ENCODE results near the gene SLAMF1.
"Not testable (repeated sequence)": the region's sequence is repeated elsewhere in the genome, so short reads cannot be mapped to it uniquely, and the experiment has no call there.

The SLAMF1 gene

GRCh38 chr1:160567341-160567740 is 79.5 kb downstream of the SLAMF1 start:
- no peak overlapping the region for H3K9ac ChIP-seq (ENCODE audit: low read length)
- no peak overlapping the region for H3K4me3 ChIP-seq (ENCODE audit: insufficient read depth in 1 of 2, low read depth in 1 of 2, low read length in 2 of 2)
- H2BK5ac ChIP-seq (ENCODE audit: low read depth, low read length, poor library complexity, severe bottlenecking), result no peak overlapping the region
- H2AFZ ChIP-seq (ENCODE audit: low read depth, low read length), result no peak overlapping the region
- H3K27me3 ChIP-seq (ENCODE audit: control insufficient read depth in 1 of 2, insufficient read depth in 1 of 2, low read length in 2 of 2), result no peaks in the 10 kb centered on the region
- no peak overlapping the region for H3K4me2 ChIP-seq (ENCODE audit: low read length, poor library complexity, severe bottlenecking)
- no peaks in the 10 kb centered on the region for H3K4me1 ChIP-seq (ENCODE audit: control insufficient read depth, insufficient read depth, low read depth, low read length)
- H4K91ac ChIP-seq (ENCODE audit: low read length), result no peak overlapping the region
- H3K23ac ChIP-seq (ENCODE audit: low read length in 2 of 2), result no peak overlapping the region
- no peak overlapping the region for H2BK15ac ChIP-seq (ENCODE audit: low read depth, poor library complexity, severe bottlenecking)
- no peak overlapping the region for H2BK12ac ChIP-seq (ENCODE audit: low read length in 2 of 2)
- H3K79me1 ChIP-seq (replicated peaks; ENCODE audit: low read length, poor library complexity, severe bottlenecking), result no peaks in the 10 kb centered on the region
- H3K4ac ChIP-seq (ENCODE audit: low read depth in 1 of 2, low read length in 2 of 2), result no peak overlapping the region
- H2AK5ac ChIP-seq (ENCODE audit: low read length, severe bottlenecking), result no peak overlapping the region
- H3K36me3 ChIP-seq (ENCODE audit: control insufficient read depth in 1 of 2, insufficient read depth in 2 of 2, low read depth in 1 of 2, low read length in 2 of 2), result no peaks in the 10 kb centered on the region
- no peak overlapping the region for H3K14ac ChIP-seq (ENCODE audit: low read length in 2 of 2)
- no peaks in the 10 kb centered on the region for H3K9me3 ChIP-seq (ENCODE audit: control insufficient read depth, low read length)
- no peak overlapping the region for H3K27ac ChIP-seq (ENCODE audit: low read length, poor library complexity, severe bottlenecking)
- WGBS, result 59% methylated on average over 5 of the region's 5 CpGs
- H3K18ac ChIP-seq (ENCODE audit: low read depth in 1 of 2, low read length in 2 of 2), result no peak overlapping the region
- no peak overlapping the region for H4K8ac ChIP-seq (ENCODE audit: low read length)
- no peak overlapping the region for H2BK120ac ChIP-seq (ENCODE audit: low read depth, low read length)
- no peak for DNase-seq

DNA sequence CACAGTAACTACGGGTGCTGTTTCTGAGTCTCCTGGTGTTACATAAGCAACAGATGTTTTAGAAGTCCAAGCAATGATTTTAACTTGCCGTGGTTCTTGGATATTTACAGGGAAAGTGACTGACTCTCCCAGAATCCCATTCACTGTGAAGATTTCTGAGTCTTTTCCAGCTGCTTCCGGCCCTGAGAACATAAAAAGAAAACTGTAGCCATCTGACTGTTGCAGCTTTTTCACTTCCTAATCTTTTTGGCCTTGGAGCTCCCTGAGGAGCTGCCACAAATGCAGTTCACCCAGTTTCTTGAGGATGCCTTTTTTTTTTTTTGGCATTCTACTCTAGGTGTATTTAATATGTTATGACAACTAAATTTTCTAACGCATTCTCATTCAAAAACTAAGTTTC is 81.3 kb downstream of the SLAMF1 start:
- H3K4me2 ChIP-seq (ENCODE audit: low read length, poor library complexity, severe bottlenecking), result no peak overlapping the region
- WGBS, result 89% methylated on average over 3 of the region's 4 CpGs
- no peak overlapping the region for H2AK5ac ChIP-seq (ENCODE audit: low read length, severe bottlenecking)
- H4K91ac ChIP-seq (ENCODE audit: low read length), result no peak overlapping the region
- H3K36me3 ChIP-seq (ENCODE audit: control insufficient read depth in 1 of 2, insufficient read depth in 2 of 2, low read depth in 1 of 2, low read length in 2 of 2), result no peaks in the 10 kb centered on the region
- H3K23ac ChIP-seq (ENCODE audit: low read length in 2 of 2), result no peak overlapping the region
- no peak overlapping the region for H2BK12ac ChIP-seq (ENCODE audit: low read length in 2 of 2)
- no peaks in the 10 kb centered on the region for H3K79me1 ChIP-seq (replicated peaks; ENCODE audit: low read length, poor library complexity, severe bottlenecking)
- no peak overlapping the region for H3K18ac ChIP-seq (ENCODE audit: low read depth in 1 of 2, low read length in 2 of 2)
- no peak overlapping the region for H3K4ac ChIP-seq (ENCODE audit: low read depth in 1 of 2, low read length in 2 of 2)
- H3K27me3 ChIP-seq (ENCODE audit: control insufficient read depth in 1 of 2, insufficient read depth in 1 of 2, low read length in 2 of 2), result no peaks in the 10 kb centered on the region
- H2BK120ac ChIP-seq (ENCODE audit: low read depth, low read length), result no peak overlapping the region
- no peak overlapping the region for H2BK15ac ChIP-seq (ENCODE audit: low read depth, poor library complexity, severe bottlenecking)
- H4K8ac ChIP-seq (ENCODE audit: low read length), result no peak overlapping the region
- no peaks in the 10 kb centered on the region for H3K9me3 ChIP-seq (ENCODE audit: control insufficient read depth, low read length)
- no peak overlapping the region for H3K14ac ChIP-seq (ENCODE audit: low read length in 2 of 2)
- no peak for DNase-seq
- H3K27ac ChIP-seq (ENCODE audit: low read length, poor library complexity, severe bottlenecking), result no peak overlapping the region
- H3K4me1 ChIP-seq (ENCODE audit: control insufficient read depth, insufficient read depth, low read depth, low read length), result no peaks in the 10 kb centered on the region
- H2AFZ ChIP-seq (ENCODE audit: low read depth, low read length), result no peak overlapping the region
- no peak overlapping the region for H3K9ac ChIP-seq (ENCODE audit: low read length)
- H3K4me3 ChIP-seq (ENCODE audit: insufficient read depth in 1 of 2, low read depth in 1 of 2, low read length in 2 of 2), result no peak overlapping the region
- H2BK5ac ChIP-seq (ENCODE audit: low read depth, low read length, poor library complexity, severe bottlenecking), result no peak overlapping the region

DNA sequence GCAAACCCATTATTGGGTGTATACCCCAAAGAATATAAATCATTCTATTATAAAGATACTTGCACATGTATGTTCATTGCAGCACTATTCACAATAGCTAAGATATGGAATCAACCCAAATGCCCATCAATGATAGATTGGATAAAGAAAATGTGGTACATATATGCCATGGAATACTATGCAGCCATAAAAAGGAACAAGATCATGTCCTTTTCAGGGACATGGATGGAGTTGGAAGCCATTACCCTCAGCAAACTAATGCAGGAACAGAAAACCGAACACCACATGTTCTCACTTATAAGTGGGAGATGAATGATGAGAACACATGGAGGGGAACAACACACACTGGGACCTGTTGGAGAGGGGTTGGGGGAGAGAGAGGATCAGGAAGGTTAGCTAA is 83.6 kb downstream of the SLAMF1 start:
- H4K91ac ChIP-seq (ENCODE audit: low read length); H2BK120ac ChIP-seq (ENCODE audit: low read depth, low read length); H3K27me3 ChIP-seq (ENCODE audit: control insufficient read depth in 1 of 2, insufficient read depth in 1 of 2, low read length in 2 of 2); H2AFZ ChIP-seq (ENCODE audit: low read depth, low read length); H3K4ac ChIP-seq (ENCODE audit: low read depth in 1 of 2, low read length in 2 of 2); H3K79me1 ChIP-seq (replicated peaks; ENCODE audit: low read length, poor library complexity, severe bottlenecking); H4K8ac ChIP-seq (ENCODE audit: low read length); DNase-seq; H2BK5ac ChIP-seq (ENCODE audit: low read depth, low read length, poor library complexity, severe bottlenecking); H3K9me3 ChIP-seq (ENCODE audit: control insufficient read depth, low read length); H2BK15ac ChIP-seq (ENCODE audit: low read depth, poor library complexity, severe bottlenecking); H2BK12ac ChIP-seq (ENCODE audit: low read length in 2 of 2); H3K4me3 ChIP-seq (ENCODE audit: insufficient read depth in 1 of 2, low read depth in 1 of 2, low read length in 2 of 2); H3K14ac ChIP-seq (ENCODE audit: low read length in 2 of 2); H3K4me2 ChIP-seq (ENCODE audit: low read length, poor library complexity, severe bottlenecking); H3K18ac ChIP-seq (ENCODE audit: low read depth in 1 of 2, low read length in 2 of 2); H3K36me3 ChIP-seq (ENCODE audit: control insufficient read depth in 1 of 2, insufficient read depth in 2 of 2, low read depth in 1 of 2, low read length in 2 of 2); H3K27ac ChIP-seq (ENCODE audit: low read length, poor library complexity, severe bottlenecking); H3K4me1 ChIP-seq (ENCODE audit: control insufficient read depth, insufficient read depth, low read depth, low read length); H2AK5ac ChIP-seq (ENCODE audit: low read length, severe bottlenecking); H3K23ac ChIP-seq (ENCODE audit: low read length in 2 of 2); H3K9ac ChIP-seq (ENCODE audit: low read length): not testable (repeated sequence)
- no CpG with 5 or more reads among the region's 1 CpG for WGBS

GRCh38 chr1:160562745-160563144 is 84.1 kb downstream of the SLAMF1 start:
- not testable (repeated sequence) for H3K23ac ChIP-seq (ENCODE audit: low read length in 2 of 2); H3K14ac ChIP-seq (ENCODE audit: low read length in 2 of 2); H2BK12ac ChIP-seq (ENCODE audit: low read length in 2 of 2); H3K27ac ChIP-seq (ENCODE audit: low read length, poor library complexity, severe bottlenecking); H3K18ac ChIP-seq (ENCODE audit: low read depth in 1 of 2, low read length in 2 of 2); H2AFZ ChIP-seq (ENCODE audit: low read depth, low read length); H4K91ac ChIP-seq (ENCODE audit: low read length); H2BK120ac ChIP-seq (ENCODE audit: low read depth, low read length); H3K9ac ChIP-seq (ENCODE audit: low read length); H3K79me1 ChIP-seq (replicated peaks; ENCODE audit: low read length, poor library complexity, severe bottlenecking); H3K4ac ChIP-seq (ENCODE audit: low read depth in 1 of 2, low read length in 2 of 2); H3K4me2 ChIP-seq (ENCODE audit: low read length, poor library complexity, severe bottlenecking); H3K9me3 ChIP-seq (ENCODE audit: control insufficient read depth, low read length); H3K4me1 ChIP-seq (ENCODE audit: control insufficient read depth, insufficient read depth, low read depth, low read length); H2AK5ac ChIP-seq (ENCODE audit: low read length, severe bottlenecking); DNase-seq; H2BK15ac ChIP-seq (ENCODE audit: low read depth, poor library complexity, severe bottlenecking); H3K27me3 ChIP-seq (ENCODE audit: control insufficient read depth in 1 of 2, insufficient read depth in 1 of 2, low read length in 2 of 2); H2BK5ac ChIP-seq (ENCODE audit: low read depth, low read length, poor library complexity, severe bottlenecking); H4K8ac ChIP-seq (ENCODE audit: low read length); H3K36me3 ChIP-seq (ENCODE audit: control insufficient read depth in 1 of 2, insufficient read depth in 2 of 2, low read depth in 1 of 2, low read length in 2 of 2); H3K4me3 ChIP-seq (ENCODE audit: insufficient read depth in 1 of 2, low read depth in 1 of 2, low read length in 2 of 2)
- WGBS, result 70% methylated on average over 2 of the region's 2 CpGs

Measured in mesenchymal stem cell (in vitro differentiated cells and primary cell).